HG02970 (cell line): ENCODE measurements around the gene ACYP2.

ENCODE experiments used
- ATAC-seq: cut with Tn5 transposase; IDR thresholded peaks from one replicate; pipeline ENCODE4 v1.9.1; 2021; ENCODE audit warnings: mild to moderate bottlenecking, moderate library complexity, moderate number of reproducible peaks; ENCODE audit not compliant: unreplicated experiment, low FRiP score

The ACYP2 gene

GRCh38 chr2:54208364-54209240 is 93.2 kb downstream of the ACYP2 start:
- no peak for ATAC-seq

GRCh38 chr2:54209379-54209778 is 94.0 kb downstream of the ACYP2 start:
- ATAC-seq: no peak

- ATAC-seq: no peak
Observed at GRCh38 chr2:54212456-54212855, 97.0 kb downstream of the ACYP2 start.

- no peak for ATAC-seq
Observed at GRCh38 chr2:54213082-54213481, 97.7 kb downstream of the ACYP2 start.

GRCh38 chr2:54224997-54225396 is 109.6 kb downstream of the ACYP2 start:
- ATAC-seq: no peak

GRCh38 chr2:54226260-54226659 is 110.8 kb downstream of the ACYP2 start:
- no peak for ATAC-seq

GRCh38 chr2:54227798-54228197 is 112.4 kb downstream of the ACYP2 start:
- ATAC-seq: no peak

GRCh38 chr2:54228945-54229344 is 113.5 kb downstream of the ACYP2 start:
- no peak for ATAC-seq

GRCh38 chr2:54233832-54234649 is 118.6 kb downstream of the ACYP2 start:
- no peak for ATAC-seq

GRCh38 chr2:54237428-54237827 is 122.0 kb downstream of the ACYP2 start:
- ATAC-seq: no peak

- no peak for ATAC-seq
Observed at GRCh38 chr2:54239427-54239826, 124.0 kb downstream of the ACYP2 start.

- no peak for ATAC-seq
Observed at GRCh38 chr2:54240515-54241469, 125.4 kb downstream of the ACYP2 start.

- ATAC-seq: no peak
Observed at GRCh38 chr2:54247115-54247514, 131.7 kb downstream of the ACYP2 start.

- ATAC-seq: no peak
Observed at GRCh38 chr2:54249629-54250028, 134.2 kb downstream of the ACYP2 start.

GRCh38 chr2:54254180-54254579 is 138.8 kb downstream of the ACYP2 start:
- ATAC-seq: no peak

GRCh38 chr2:54255230-54256090 is 140.0 kb downstream of the ACYP2 start:
- ATAC-seq: no peak

- ATAC-seq: no peak
Observed at GRCh38 chr2:54256091-54256694, 140.8 kb downstream of the ACYP2 start, which contains the start of gene TSPYL6. Gene TSPYL6 (minus strand): TSS chr2:54256229. CDS start chr2:54256151, 78 bp downstream.

- ATAC-seq: no peak
Observed at GRCh38 chr2:54258166-54258565, 142.8 kb downstream of the ACYP2 start.
